NCI-H82 treated with DMSO at 0.1 percent for 48 hours (cell line): Measurements from ENCODE around the gene CTSD.
A peak's percentile ranks its signal among the peaks of the same experiment; 100 is the strongest.
"Not testable (repeated sequence)": the region's sequence is repeated elsewhere in the genome, so short reads cannot be mapped to it uniquely, and the experiment has no call there.

Experiments
- DNase-seq: peaks from one replicate; lab custom pipeline; 2025; ENCODE audit not compliant: unreplicated experiment; lab: John Stamatoyannopoulos, UW

Gene CTSD

DNA sequence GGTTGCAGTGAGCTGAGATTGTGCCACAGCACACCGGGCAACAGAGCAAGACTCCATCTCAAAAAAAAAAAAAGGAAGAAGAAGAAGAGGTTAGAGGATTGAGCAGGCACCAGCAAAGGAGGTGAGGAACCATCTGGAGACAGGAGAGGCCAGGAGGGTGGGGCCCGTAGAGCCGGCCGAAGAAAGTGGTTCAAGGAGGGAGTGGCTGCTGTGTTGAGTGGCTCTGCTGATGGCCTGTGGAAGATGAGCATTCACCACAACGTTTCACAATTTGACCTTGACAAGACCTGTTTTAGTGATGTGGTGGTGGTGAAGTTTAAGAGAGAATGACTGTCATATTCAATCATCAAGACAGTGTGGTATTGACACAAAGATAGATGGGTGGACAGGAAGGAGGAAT, 6.8 kb upstream of the CTSD start:
- DNase-seq, result no peak

DNA sequence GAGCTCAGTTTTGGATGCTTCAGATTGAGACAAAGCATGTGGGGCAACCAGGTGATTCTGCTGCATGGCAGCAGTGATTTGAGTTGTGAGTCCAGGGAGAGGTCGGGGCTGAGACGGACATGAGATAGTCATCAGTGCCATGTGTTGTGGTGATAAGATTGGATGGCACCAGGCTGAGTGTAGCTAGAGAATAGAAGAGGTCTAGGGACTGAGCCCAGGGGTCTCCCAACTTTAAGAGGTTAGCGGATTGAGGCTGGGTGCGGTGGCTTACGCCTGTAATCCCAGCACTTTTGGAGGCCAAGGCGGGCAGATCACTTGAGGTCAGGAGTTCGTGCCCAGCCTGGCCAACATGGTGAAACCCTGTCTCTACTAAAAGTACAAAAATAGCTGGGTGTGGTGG, 6.3 kb upstream of the CTSD start:
- no peak for DNase-seq

DNA sequence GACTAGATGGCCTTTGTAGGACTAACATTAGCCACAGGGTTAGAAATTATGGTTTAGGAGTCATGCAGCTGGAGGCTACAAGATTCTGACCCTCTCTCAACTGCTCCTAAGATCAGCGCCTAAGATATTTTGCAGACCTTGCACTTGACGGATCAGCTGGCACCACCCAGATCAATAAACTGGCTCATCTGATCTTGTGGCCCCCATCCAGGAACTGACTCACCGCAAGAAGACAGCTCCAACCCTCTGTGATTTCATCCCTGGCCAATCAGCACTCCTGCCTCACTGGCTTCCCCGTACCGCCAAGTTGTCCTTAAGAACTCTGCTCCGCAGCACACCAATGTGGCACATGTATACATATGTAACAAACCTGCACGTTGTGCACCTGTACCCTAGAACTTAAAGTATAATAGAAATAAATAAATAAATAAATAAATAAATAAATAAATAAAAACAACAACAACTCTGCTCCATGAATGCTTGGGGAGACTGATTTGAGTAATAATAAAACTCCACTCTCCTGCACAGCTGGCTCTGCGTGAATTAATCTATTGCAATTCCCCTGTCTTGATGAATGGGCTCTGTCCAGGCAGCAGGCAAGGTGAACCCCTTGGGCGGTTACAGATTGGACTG, 5.7 kb upstream of the CTSD start:
- DNase-seq, result not testable (repeated sequence)

DNA sequence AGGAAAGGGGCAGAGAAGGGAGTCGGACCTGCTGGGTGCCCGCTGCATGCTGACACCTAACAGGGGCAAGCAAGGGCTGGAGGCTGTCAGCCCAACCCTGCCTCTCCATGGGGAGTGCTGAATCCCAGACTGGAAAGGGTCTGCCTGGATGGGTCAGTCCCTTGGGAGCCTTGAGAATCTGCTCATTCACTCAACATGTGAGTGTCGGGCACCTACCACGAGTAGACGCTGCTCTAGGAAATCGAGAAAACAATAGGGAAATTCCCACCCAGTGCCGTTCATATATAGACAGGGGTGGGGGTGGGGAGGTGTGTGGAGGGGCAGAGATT, 4.4 kb upstream of the CTSD start:
- DNase-seq, result no peak

DNA sequence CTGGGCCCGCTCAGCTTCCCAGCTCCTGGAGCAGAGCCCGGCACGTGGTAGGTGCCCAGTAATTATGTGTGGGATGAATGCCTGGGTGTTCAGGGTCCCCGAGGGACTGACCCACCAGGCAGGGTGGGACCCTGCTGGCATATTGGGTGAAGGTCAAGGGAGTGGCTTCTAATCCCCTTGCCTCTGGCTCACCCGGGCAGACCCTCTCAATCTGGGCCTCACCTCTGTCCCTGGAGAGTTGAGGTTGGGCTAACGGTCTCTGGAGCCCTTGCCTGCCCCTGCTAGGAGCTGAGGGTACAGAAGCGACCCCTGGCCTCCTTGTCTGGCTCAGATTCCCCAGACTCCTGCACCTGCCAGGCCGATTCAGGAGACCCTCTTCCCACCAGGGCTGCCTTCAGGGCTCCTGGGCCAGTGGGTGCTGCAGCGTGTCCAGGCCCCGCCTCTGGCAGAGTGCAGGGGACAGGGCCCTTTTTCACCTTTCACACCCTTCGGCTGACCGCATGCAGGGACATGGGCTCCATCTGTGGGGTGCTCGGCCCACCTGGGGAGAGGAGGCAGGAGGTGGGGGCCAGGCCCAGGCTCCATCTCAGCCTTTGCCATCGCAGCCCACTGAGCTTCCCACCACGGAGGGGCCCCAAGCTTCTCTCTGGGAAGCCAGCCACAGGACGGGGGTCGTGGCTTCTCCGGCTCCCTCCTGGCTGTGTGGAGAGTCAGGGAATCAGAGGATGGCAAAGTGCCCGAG, 3.8 kb upstream of the CTSD start:
- no peak for DNase-seq

DNA sequence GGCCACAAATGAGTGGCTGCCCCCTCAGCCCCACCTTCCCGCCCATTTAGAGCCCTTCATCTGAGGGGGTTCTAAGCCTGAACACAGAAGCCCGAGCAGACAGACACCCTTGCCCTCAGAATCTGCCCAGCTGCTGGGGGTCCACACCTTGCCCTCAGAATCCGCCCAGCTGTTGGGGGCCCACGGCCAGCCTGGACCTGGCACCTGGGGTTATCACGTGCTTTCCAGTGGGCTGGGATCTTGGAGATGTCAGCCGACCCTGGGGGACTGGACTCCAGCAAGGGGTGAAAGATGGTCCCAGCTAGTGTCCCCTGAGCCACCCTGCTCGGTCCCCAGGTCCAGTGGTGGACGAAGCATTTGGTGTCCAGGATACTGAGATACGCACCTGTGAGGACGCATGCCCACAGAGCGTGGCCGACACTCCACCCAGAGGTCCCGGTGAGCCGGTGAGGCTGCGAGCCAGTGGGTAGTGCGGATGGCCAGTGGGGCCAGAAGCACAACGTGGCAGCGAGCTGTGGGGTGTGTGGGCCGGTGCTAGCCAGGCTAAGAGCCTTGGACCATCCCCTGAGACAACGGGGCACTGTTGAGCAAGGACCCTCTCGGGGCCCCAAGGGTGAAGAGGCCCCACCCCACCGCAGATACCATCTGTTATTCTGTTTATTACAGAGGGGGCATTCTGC, 3.1 kb upstream of the CTSD start:
- DNase-seq, result no peak

DNA sequence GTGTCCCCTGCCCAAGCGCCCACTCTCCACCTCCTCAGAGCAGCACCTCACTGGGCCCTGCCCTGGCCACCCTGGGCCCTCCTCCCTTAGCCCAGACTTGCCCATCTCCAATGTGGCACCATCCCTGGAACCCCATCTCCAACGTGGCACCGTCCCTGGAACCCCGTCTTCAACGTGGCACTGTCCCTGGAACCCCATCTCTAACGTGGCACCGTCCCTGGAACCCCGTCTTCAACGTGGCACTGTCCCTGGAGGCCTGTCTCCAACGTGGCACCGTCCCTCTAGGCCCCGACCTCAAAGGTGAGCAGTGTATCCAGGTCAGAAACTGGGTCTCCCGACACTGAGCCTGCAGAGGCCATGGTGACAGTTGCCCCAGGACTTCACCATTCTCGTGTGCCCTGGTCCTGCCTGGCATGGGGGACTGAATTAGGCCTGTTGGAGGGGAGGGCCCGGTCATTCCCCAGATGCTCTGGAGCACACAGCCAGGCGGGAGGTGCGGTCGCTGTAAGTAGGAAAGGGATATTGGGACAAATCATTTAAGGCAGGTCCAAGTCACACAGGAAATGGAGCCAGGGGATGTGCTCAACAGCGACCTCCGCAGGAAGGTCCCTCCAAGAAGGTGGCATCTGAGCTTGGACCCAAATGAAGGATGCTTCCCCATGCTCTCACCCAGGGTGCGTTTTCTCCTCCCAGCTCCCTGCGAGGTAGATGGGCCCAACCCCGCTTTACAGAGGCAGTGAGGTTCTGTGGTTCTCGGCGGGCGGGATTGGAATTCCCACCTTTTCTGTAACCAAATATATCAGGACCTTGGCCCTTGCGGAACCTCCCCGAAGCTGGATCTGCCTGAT, 2.4 kb upstream of the CTSD start:
- no peak for DNase-seq

DNA sequence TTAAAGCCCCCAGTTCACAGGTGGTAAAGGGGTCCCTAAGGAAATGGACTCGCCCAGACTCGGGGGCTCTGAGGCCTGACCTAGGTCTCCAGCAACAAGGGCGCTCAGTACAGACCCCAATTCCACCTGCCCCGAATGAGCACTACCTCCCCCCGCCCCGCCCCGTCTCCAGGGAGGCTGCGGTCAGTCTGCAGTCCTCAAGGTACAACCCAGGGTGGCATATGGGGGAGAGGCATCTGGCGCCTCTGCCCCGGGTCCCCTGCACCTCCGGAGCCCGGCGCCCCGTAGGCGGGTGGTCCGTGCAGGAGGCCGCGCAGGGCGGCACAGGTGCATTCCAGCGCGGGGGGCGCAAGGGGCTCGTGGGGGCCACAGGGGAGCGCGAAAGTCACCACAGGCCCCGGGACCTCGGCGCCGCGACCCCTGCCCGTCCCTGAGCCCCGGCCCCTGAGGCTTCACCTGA, 361 bp downstream of the CTSD start:
- no peak for DNase-seq

DNA sequence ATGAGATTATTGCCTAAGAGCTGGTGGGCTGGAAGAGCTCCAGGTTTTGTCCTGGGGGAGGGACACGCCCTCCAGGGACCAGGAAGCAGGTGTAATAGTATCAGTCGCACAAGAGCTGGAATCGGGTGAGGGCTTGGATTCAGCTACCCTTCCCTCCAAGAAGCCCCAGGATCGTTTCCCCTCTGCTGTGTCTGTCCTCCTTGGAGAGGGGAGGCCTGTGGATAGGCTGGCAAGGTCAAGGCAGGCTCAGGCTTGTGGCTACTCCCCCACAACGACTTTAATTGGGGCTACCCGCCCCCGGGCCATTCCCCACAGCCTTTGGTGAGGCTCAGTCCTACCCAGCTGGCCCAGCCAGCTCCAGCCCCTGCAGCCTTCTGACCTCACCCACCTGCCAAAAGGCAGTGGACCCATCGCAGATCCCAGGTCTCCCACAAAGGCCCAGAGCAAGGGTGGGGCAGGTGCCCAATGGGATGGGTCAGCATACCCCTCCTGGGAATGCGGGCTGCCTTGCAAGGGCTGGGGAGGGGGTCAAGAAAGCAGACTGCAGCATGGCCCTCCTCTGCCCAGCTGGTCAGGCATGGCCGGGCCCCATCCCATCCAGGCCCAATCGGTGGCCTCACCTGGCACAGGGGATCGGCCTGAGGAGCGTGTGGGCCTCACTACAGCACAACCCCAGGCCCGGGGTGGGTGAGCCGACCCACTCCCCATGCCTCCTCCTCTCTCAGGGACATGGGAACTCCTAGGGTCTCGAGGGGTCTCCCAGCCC, 1.0 kb downstream of the CTSD start:
- DNase-seq, result peak; percentile 1

DNA sequence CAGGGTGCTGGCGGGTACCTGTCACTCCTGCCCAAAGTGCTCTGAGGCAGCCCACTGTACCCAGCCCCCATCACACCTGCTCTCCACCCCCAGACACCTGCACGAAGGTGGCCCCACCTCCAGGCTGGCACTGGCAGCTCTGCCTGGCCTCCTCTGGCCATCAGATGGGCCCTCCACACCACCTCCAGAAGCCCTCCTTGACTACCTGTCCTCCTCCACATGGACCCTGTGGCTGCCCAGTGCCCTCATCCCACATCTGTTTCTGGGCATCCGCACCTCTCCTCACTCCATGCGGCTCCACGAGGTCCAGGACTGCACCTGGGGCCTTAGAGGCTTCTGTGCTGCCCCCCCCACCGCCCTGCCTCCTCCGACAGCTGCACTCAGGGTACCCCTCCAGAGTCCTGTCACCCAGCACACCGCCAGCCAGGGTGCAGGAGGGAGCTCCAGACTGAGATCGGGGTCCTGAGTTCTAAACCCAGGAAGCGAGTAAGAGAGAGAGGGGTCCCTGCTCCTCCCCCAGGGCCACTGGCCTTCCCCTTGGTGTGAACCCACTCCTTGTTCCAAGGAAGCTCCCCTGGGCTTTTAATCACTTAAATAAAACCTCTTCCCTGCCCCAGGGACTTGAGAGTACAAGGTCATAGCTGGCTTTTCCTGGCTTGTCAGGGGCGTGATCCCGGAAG, 1.7 kb downstream of the CTSD start:
- no peak for DNase-seq

DNA sequence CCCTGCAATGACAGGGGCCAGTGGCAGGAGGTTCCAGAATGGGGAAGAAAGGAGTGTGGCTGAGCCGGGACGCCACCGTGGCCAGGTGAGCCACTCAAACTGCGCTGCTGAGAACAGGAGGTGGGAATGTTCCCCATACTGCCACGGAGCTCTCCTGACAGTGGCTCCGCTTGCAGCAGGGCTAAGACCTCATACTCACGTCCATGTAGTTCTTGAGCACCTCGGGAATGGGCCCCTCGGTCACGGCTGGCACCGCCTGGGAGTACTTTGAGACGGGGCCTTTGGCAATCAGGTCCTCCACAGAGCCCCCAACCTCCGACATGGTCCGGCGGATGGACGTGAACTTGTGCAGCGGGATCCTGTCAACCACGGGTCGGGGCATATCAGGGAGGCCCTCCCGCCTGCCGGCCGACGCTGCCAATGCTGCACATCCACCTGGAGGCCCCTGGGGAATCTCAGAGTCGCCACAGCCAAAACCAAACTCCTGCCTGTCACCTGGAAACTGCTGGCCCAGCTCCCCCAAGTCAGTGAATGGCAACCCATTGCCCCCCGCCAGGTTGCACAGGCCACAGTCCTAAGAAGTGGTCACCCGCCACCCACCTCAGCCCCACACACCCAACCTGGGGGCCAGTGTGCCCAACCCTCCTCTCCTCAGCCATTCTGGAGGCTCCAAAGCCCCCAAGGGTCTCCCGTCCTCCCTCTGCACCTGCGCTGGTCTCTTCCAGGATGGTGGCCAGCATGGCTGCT, 2.4 kb downstream of the CTSD start:
- DNase-seq, result no peak

DNA sequence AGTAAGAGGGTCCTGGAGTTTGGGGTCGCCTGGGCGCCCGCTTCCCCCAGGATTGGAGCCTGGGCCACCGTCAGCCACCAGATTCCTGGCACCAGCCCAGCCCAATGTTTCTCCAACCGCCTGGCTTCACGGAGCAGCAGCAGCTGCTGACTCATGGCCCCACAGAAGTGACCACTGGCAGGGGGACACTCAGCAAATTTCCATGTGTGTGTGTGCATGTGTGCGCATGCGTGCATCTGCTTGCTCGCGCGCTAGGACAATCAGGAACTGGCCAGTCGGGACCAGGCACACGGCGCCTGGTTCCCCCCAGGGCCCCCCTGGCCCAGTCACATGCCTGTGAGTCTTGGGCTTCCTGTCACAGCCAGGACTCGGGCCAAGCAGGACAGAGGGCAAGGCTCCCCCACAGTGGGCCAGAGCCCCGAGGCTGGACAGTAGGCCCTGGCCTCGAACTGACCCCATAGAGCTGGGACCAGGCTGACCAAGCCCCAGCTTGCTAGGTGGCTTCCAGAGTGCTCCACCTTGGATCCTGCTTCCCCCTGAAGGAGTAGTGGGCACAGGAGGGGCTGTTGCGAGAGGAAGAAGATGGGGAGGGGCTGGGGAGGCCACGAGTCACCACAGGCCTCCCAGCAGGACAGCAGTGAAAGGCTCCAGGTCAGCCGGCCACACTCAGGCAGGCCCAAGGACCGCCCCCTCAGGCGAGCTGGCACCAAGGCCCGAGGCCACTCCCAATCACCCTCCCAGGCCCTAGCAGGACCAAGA, 3.2 kb downstream of the CTSD start:
- DNase-seq, result no peak

DNA sequence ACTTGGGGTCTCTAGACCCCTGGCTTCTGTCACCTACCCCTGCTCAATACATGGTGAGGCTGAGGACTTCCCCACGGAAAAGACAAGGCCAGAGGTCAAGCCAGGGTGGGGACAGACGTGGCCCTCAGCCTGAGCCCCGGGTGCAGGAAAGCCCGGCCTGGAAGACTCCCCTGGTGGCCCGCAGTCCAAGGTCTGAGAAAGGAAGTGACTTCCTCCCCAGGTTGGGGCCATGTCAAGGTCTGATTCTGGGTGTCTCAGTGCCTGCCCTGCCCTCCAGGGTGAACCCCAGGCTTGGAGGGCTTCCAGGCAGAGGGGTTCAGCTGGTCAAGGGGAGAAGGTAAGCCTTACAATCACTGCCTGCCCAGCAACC, 3.9 kb downstream of the CTSD start:
- no peak for DNase-seq

DNA sequence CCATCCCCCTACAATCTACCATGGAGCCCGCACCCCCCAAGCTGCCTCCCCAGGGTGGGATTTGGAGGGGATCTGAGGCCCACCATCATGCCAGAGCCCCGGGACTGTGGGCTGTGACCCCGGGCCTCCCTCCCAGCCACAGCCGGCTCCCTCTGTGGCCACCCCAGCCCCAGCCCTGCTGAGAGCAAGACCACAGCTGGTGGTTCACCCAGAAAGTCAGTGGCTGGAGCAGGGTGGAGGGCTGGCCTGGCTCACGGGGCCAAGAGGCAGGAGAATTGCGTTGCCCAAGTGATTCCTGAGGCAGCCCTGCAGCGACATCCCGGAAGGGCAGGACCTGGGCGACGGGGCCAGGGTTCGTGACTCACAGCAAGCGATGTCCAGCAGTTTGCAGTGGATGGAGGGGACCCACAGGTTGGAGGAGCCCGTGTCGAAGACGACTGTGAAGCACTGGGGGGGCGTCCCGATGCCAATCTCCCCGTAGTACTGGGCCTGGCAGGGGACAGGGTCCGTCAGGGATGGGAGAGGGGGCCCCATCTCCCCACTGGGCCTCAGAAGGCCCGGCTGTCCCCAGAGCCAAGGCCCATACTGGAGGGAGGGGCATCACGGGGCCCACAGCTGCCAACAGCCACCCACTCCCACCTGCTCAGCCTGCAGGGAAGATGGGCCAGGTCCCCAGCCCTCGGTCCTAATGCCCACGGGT, 4.4 kb downstream of the CTSD start:
- no peak for DNase-seq

DNA sequence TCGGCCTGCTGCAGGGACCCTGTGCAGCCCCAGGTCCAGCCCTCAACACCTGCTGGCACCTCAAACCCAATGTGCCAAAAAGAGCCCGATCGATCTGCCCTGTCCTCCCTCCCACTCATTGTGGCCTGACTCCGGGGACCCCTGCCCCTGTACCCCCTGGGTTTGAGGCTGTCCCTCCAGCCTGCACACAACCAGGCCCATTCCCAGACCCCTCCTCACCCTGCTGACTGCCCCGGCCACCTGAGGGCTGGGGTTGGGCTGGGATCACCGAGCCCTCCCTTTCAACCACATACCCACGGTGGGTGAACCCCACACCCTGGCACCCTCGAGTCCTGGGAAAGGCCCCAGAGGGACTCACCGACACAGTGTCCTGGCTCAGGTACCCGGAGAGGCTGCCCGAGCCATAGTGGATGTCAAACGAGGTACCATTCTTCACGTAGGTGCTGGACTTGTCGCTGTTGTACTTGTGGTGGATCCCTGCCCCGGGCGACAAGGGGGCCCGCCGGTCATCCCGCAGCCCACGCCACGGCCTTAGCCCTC, 5.0 kb downstream of the CTSD start:
- no peak for DNase-seq

DNA sequence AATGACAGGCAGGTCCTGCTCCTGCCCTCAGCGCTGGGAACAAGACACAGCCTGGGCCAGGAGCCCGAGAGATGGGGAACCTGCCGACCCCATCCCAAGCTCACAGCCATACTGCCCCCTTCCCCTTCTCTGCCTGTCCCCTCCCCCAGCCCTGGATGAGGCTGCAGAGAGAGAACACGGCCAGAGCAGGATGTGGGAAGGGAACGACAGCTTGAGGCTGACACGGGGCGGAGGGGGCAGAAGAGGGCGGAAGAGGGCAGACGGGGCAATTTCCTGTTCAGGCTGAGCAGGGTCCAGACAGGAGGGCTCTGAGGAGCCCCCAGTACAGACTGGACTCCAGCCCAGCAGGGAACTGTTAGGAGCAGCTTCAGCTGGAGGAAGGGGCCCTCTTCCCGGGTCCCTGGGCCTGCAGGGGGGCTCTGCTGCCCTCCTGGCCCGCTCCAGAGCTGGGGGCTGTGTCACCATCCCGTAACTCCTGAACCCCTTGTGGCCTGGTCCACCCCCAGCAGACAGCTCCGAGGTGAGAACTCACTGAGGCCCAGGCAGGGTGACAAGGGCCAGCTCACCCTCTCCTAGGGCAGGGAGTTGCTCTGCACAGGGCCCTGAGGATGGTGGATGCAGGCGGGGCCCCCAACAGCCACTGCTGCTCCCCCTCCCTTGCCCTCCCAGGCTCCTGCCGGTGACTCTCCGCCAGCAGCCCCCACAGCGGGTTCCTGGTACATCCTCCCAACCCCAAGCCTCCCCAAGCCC, 5.7 kb downstream of the CTSD start:
- no peak for DNase-seq
